Glutamatergic neuron (in vitro differentiated cells): ENCODE data around the gene GPRIN1. TPM values are rescaled to one million over a fixed set of nuclear protein-coding genes. Genes with fewer than 3 reads are reported as not detected.

Experiments used
- DNase-seq: peaks from one replicate; pipeline ENCODE4 v3.0.0; 2022
- H3K27ac Mint-ChIP-seq: one replicate; pipeline ENCODE4 v1.8.0; 2020; ENCODE audit warnings: mild to moderate bottlenecking, mixed read lengths, inconsistent platforms; ENCODE audit not compliant: unreplicated experiment
- H3K27me3 Mint-ChIP-seq: one replicate; pipeline ENCODE4 v1.8.0; 2020; ENCODE audit warnings: mild to moderate bottlenecking, moderate library complexity, mixed read lengths, inconsistent platforms; ENCODE audit not compliant: unreplicated experiment
- H3K36me3 Mint-ChIP-seq: one replicate; pipeline ENCODE4 v1.8.0; 2020; ENCODE audit warnings: mild to moderate bottlenecking, mixed read lengths, inconsistent platforms; ENCODE audit not compliant: unreplicated experiment
- H3K4me1 Mint-ChIP-seq: one replicate; pipeline ENCODE4 v1.8.0; 2020; ENCODE audit warnings: mild to moderate bottlenecking, low read depth, mixed read lengths, inconsistent platforms; ENCODE audit not compliant: unreplicated experiment
- H3K4me3 Mint-ChIP-seq: one replicate; pipeline ENCODE4 v1.8.0; 2020; ENCODE audit warnings: mild to moderate bottlenecking, mixed read lengths, inconsistent platforms; ENCODE audit not compliant: unreplicated experiment
- H3K9me3 Mint-ChIP-seq: one replicate; pipeline ENCODE4 v1.8.0; 2020; ENCODE audit warnings: mild to moderate bottlenecking, moderate library complexity, mixed read lengths, inconsistent platforms; ENCODE audit not compliant: unreplicated experiment
- CTCF ChIP-seq: fragments of 200-600 bp; sonication (generic); IDR thresholded peaks from one replicate; pipeline ENCODE4 v1.5.0; 2021; ENCODE audit not compliant: partially characterized antibody, unreplicated experiment
- total RNA-seq: library from RNA; stranded (reverse); fragmentation: NEBNext Ultra II Directional; extraction: Animal tissue kit (Norgen Biotek cat#: 25700); gene quantifications from one replicate; pipeline ENCODE4 v1.2.1, GENCODE V29; 2021; ENCODE audit not compliant: unreplicated experiment

The GPRIN1 gene
- total RNA-seq, 1 donor from 2014 or later, result 72.3 TPM

- Mint-ChIP-seq H3K36me3 (peaks cover 7% of the 10 kb centered on the region), H3K9me3 (peaks cover 4% of the 10 kb centered on the region), H3K27ac (no peak overlapping the region), H3K4me1 (peaks cover 26% of the 10 kb centered on the region), H3K4me3 (no peak overlapping the region), H3K27me3 (peaks cover 15% of the 10 kb centered on the region)
- TF ChIP-seq CTCF, result no peak
- DNase-seq, result no peak
Measured at GRCh38 chr5:176654856-176655255, 44.9 kb upstream of the GPRIN1 start.

GRCh38 chr5:176653401-176654385 is 43.7 kb upstream of the GPRIN1 start:
- Mint-ChIP-seq H3K27me3 (peaks cover 18% of the 10 kb centered on the region), H3K9me3 (peaks cover 4% of the 10 kb centered on the region), H3K27ac (peak overlapping the region; percentile 89), H3K36me3 (peaks cover 7% of the 10 kb centered on the region), H3K4me3 (peak overlapping the region; percentile 41), H3K4me1 (peaks cover 31% of the 10 kb centered on the region)
- TF ChIP-seq CTCF, result no peak
- DNase-seq, result peak; percentile 59

- Mint-ChIP-seq H3K9me3 (peaks cover 4% of the 10 kb centered on the region), H3K4me1 (peaks cover 34% of the 10 kb centered on the region), H3K4me3 (no peak overlapping the region), H3K36me3 (peaks cover 7% of the 10 kb centered on the region), H3K27me3 (peaks cover 21% of the 10 kb centered on the region), H3K27ac (peak overlapping the region; percentile 17)
- no peak for TF ChIP-seq CTCF
- DNase-seq, result no peak
Measured at GRCh38 chr5:176652136-176652535, 42.2 kb upstream of the GPRIN1 start.

GRCh38 chr5:176651472-176651980 is 41.6 kb upstream of the GPRIN1 start:
- no peak for DNase-seq
- Mint-ChIP-seq H3K36me3 (peaks cover 7% of the 10 kb centered on the region), H3K9me3 (peaks cover 4% of the 10 kb centered on the region), H3K4me1 (peaks cover 36% of the 10 kb centered on the region), H3K27me3 (peaks cover 22% of the 10 kb centered on the region), H3K27ac (peak overlapping the region; percentile 22), H3K4me3 (no peak overlapping the region)
- TF ChIP-seq CTCF, result no peak
